GM12873 (cell line): ENCODE measurements around the gene ROCK2.

ENCODE experiments used
- CTCF ChIP-seq: IDR thresholded peaks from 2 replicates; pipeline ENCODE4 v1.5.1; 2012; ENCODE audit warnings: low read depth, mild to moderate bottlenecking, moderate library complexity, low read length, control low read depth; ENCODE audit not compliant: insufficient read depth; ENCODE audit errors: missing control alignments

ROCK2 gene

GRCh38 chr2:11290211-11290610 is 54.2 kb downstream of the ROCK2 start:
- no peak for TF ChIP-seq CTCF

- no peak for TF ChIP-seq CTCF
These were observed 56.0 kb downstream of the ROCK2 start for GRCh38 chr2:11288431-11288830.

- no peak for TF ChIP-seq CTCF
These were observed 57.7 kb downstream of the ROCK2 start for GRCh38 chr2:11286749-11287148.

GRCh38 chr2:11286323-11286722 is 58.1 kb downstream of the ROCK2 start:
- no peak for TF ChIP-seq CTCF

GRCh38 chr2:11285499-11285898 is 58.9 kb downstream of the ROCK2 start:
- no peak for TF ChIP-seq CTCF

- TF ChIP-seq CTCF = no peak
These were observed 63.2 kb downstream of the ROCK2 start for GRCh38 chr2:11281186-11281585.

- TF ChIP-seq CTCF = no peak
These were observed 63.7 kb downstream of the ROCK2 start for GRCh38 chr2:11280713-11281112.
